Measurements from ENCODE around the gene RSRC1.

DNA sequence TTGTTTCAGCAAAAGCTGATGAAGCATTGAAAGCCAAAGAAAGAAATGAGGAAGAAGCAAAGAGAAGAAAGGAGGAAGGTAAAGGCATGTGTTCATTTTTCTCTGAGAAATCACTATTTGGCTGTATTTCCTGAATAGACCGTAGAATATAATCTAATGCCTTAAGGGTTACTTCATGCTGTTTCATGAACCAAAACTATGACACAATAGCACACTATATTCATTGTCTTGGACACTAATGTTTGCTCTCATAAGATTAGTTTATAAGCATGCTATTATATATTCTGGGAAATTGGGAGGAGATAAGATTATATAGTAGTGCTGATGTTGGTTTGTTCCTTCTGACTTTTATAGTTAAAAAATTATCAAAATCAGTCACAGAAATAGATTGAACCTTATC, 351.0 kb downstream of the RSRC1 start:
- TF ChIP-seq CTCF (IDR thresholded peaks at IDR 0.05; ENCODE audit: borderline replicate concordance, extremely low read depth, low read length, poor library complexity, severe bottlenecking) (no peak), EZH2 (IDR thresholded peaks at IDR 0.05; ENCODE audit: borderline replicate concordance, low read depth, low read length, severe bottlenecking) (no peak)
